NCI-H2227 (cell line): ENCODE data around the gene BCDIN3D.
"Not testable (repeated sequence)": the region's sequence is repeated elsewhere in the genome, so short reads cannot be mapped to it uniquely, and the experiment has no call there.

Experiments
- DNase-seq: peaks from one replicate; lab custom pipeline; 2025; ENCODE audit not compliant: unreplicated experiment; lab: John Stamatoyannopoulos, UW

BCDIN3D gene

GRCh38 chr12:49863946-49864797, 21.3 kb upstream of the BCDIN3D start:
- no peak for DNase-seq

- DNase-seq, result not testable (repeated sequence)
Measured at GRCh38 chr12:49860921-49861320, 18.0 kb upstream of the BCDIN3D start.

- DNase-seq, result not testable (repeated sequence)
Measured at GRCh38 chr12:49855890-49856289, 13.0 kb upstream of the BCDIN3D start.

GRCh38 chr12:49854976-49855375, 12.1 kb upstream of the BCDIN3D start:
- no peak for DNase-seq

- no peak for DNase-seq
Measured at GRCh38 chr12:49853671-49854070, 10.8 kb upstream of the BCDIN3D start.

- DNase-seq, result no peak
Measured at GRCh38 chr12:49847161-49847560, 4.3 kb upstream of the BCDIN3D start.

GRCh38 chr12:49846032-49846431, 3.1 kb upstream of the BCDIN3D start:
- DNase-seq, result no peak

GRCh38 chr12:49843876-49844437, 1.1 kb upstream of the BCDIN3D start:
- no peak for DNase-seq

GRCh38 chr12:49843411-49843810, 505 bp upstream of the BCDIN3D start:
- DNase-seq, result no peak

GRCh38 chr12:49838973-49839633, 3.8 kb downstream of the BCDIN3D start:
- peak; percentile 63 for DNase-seq

GRCh38 chr12:49832836-49833421, 10.0 kb downstream of the BCDIN3D start:
- no peak for DNase-seq

GRCh38 chr12:49831717-49832116, 11.2 kb downstream of the BCDIN3D start:
- DNase-seq, result no peak

GRCh38 chr12:49828133-49829091, 14.5 kb downstream of the BCDIN3D start, which contains the start of gene NCKAP5L:
Gene NCKAP5L (minus strand): TSS chr12:49828413. CDS start chr12:49804044, 24,369 bp downstream.
- peak; percentile 93 for DNase-seq

GRCh38 chr12:49827401-49828099, 15.4 kb downstream of the BCDIN3D start:
- DNase-seq, result peak; percentile 76

GRCh38 chr12:49827051-49827400, 15.9 kb downstream of the BCDIN3D start:
- no peak for DNase-seq

- DNase-seq, result no peak
Measured at GRCh38 chr12:49825971-49826421, 16.9 kb downstream of the BCDIN3D start.

- peak; percentile 10 for DNase-seq
Measured at GRCh38 chr12:49825360-49825970, 17.4 kb downstream of the BCDIN3D start.

- no peak for DNase-seq
Measured at GRCh38 chr12:49824895-49825294, 18.0 kb downstream of the BCDIN3D start.

- no peak for DNase-seq
Measured at GRCh38 chr12:49824416-49824815, 18.5 kb downstream of the BCDIN3D start.
